Right kidney (tissue), 1 donor: Measurements from ENCODE around the gene OTUD5.

Source experiments
- DNase-seq: peaks from one replicate; pipeline ENCODE4 v3.0.0-alpha.2; 2016

OTUD5 gene

GRCh38 chrX:48911412-48912182 lies 45.8 kb downstream of the OTUD5 start, which contains the start of gene SLC35A2:
TSS of gene SLC35A2 (minus strand) at chrX:48911646. CDS start at chrX:48911636, 10 bp downstream.
- DNase-seq = peak; percentile 84

GRCh38 chrX:48910926-48911411 lies 46.4 kb downstream of the OTUD5 start:
- no peak for DNase-seq

GRCh38 chrX:48909703-48910294 lies 47.6 kb downstream of the OTUD5 start:
- no peak for DNase-seq

- DNase-seq = no peak
Observed at GRCh38 chrX:48908600-48908999, 48.8 kb downstream of the OTUD5 start.

GRCh38 chrX:48905090-48905790 lies 52.2 kb downstream of the OTUD5 start:
- DNase-seq = no peak

GRCh38 chrX:48904626-48905025 lies 52.8 kb downstream of the OTUD5 start:
- no peak for DNase-seq

- DNase-seq = no peak
Observed at GRCh38 chrX:48904180-48904579, 53.2 kb downstream of the OTUD5 start.

- no peak for DNase-seq
Observed at GRCh38 chrX:48903290-48903689, 54.1 kb downstream of the OTUD5 start.

- no peak for DNase-seq
Observed at GRCh38 chrX:48902776-48903175, 54.6 kb downstream of the OTUD5 start.

GRCh38 chrX:48902135-48902534 lies 55.3 kb downstream of the OTUD5 start:
- no peak for DNase-seq

GRCh38 chrX:48901069-48901468 lies 56.3 kb downstream of the OTUD5 start:
- no peak for DNase-seq

- DNase-seq = no peak
Observed at GRCh38 chrX:48899078-48899410, 58.4 kb downstream of the OTUD5 start.

GRCh38 chrX:48897625-48898306 lies 59.6 kb downstream of the OTUD5 start, which contains the start of the genes PQBP1 and TIMM17B:
TSS of gene PQBP1 (plus strand) at chrX:48897930. CDS start at chrX:48898510, 580 bp downstream.
TSS of gene TIMM17B (minus strand) at chrX:48897768. CDS start at chrX:48897749, 19 bp downstream.
- DNase-seq = peak; percentile 87

- DNase-seq = no peak
Observed at GRCh38 chrX:48897157-48897624, 60.2 kb downstream of the OTUD5 start.

- DNase-seq = no peak
Observed at GRCh38 chrX:48896611-48897011, 60.8 kb downstream of the OTUD5 start.

GRCh38 chrX:48894891-48895290 lies 62.5 kb downstream of the OTUD5 start:
- DNase-seq = no peak

GRCh38 chrX:48893556-48894348 lies 63.7 kb downstream of the OTUD5 start:
- no peak for DNase-seq

- no peak for DNase-seq
Observed at GRCh38 chrX:48892896-48893295, 64.5 kb downstream of the OTUD5 start.

GRCh38 chrX:48891402-48892288 lies 65.8 kb downstream of the OTUD5 start:
- peak; percentile 76 for DNase-seq

- peak; percentile 54 for DNase-seq
Observed at GRCh38 chrX:48890934-48891401, 66.4 kb downstream of the OTUD5 start.
